Measurements from ENCODE around the gene TTLL5. TPM values are rescaled to one million over a fixed set of nuclear protein-coding genes. Genes with fewer than 3 reads are reported as not detected.

The TTLL5 gene
- total RNA-seq, 2 donors from 2014 or later = 26.5 to 37.3 TPM

DNA sequence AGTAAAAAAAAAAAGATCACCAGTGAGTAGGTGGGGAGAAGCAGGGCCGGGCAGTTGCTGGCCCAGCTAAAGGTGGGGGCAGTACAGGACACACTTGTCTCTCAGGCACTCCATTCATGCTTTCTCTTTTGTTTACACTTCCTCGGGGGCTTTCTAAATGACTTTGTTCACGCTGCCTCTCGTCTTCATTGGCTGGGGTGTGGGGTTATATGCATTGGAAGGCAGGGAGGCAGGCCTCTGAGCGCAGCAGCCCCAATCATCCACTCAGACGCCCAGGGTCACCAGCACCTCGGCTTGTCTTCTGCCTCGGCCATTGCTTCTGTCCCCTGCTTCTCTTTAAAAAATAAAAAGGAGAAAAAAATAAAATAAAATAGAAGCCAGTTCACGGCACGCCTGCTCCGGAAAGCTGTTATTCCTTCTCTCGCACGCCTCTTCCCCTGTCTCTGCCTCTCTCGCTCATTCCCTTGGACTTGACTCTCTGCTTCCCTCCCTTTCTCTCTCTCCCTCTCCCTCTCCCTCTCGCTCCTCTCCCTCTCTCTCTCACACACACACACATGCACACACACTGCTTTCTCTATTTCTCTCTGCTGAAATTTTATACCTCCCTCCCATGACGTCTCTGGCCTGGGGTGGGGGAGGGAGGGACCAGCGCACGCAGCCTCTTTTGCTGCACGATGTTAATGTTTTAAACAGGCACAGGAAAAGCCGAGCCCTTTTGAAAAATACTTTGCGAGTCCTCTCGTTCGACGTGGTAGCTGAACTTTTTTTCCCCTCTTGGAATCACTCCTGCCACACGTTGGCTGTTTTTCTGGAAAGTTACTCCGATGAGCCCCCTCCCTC is 320.6 kb downstream of the TTLL5 start, which contains the start of gene TGFB3:
Gene TGFB3 (minus strand): TSS at position 570 of the 840 bp plus-strand sequence. CDS start 1,102 bp downstream, outside the sequence.
- peak within 1 kb of the TSS; percentile 86 for H3K27ac ChIP-seq
- peak within 1 kb of the TSS; percentile 83 for H3K4me3 ChIP-seq
- no peaks in the 10 kb centered on the region for H3K27me3 ChIP-seq
- H3K4me1 ChIP-seq = peaks cover 10% of the 10 kb centered on the region
- H3K36me3 ChIP-seq = no peaks in the 10 kb centered on the region
- H3K9me3 ChIP-seq = no peaks in the 10 kb centered on the region
- H3K9ac ChIP-seq (ENCODE audit: low read depth in 2 of 2, low read length in 2 of 2) = peak within 1 kb of the TSS; percentile 70 to 81
- peak; percentile 76 for DNase-seq
- TF ChIP-seq CTCF (IDR thresholded peaks at IDR 0.05) = no peak
- intact Hi-C loops (cut with DNase I) = loop anchor here (2.0 to 5.0 kb wide), 4 partner anchors 75 to 404 kb away; partner anchors contain the start of gene FLVCR2

- Histone ChIP-seq H3K9ac (ENCODE audit: low read depth in 2 of 2, low read length in 2 of 2) (peak overlapping the region; percentile 70 to 81), H3K4me1 (peaks cover 10% of the 10 kb centered on the region), H3K9me3 (no peaks in the 10 kb centered on the region), H3K27me3 (no peaks in the 10 kb centered on the region), H3K36me3 (no peaks in the 10 kb centered on the region), H3K4me3 (peak overlapping the region; percentile 83), H3K27ac (peak overlapping the region; percentile 86)
- peak; percentile 88 for DNase-seq
- TF ChIP-seq CTCF (IDR thresholded peaks at IDR 0.05) = peak; percentile 44
- intact Hi-C loops (cut with DNase I) = loop anchor here (2.0 to 5.0 kb wide), 3 partner anchors 185 to 405 kb away; partner anchors contain the start of gene FLVCR2
These were observed 321.4 kb downstream of the TTLL5 start for GRCh38 chr14:75982266-75983018.

- no peak for TF ChIP-seq CTCF (IDR thresholded peaks at IDR 0.05)
- H3K4me3 ChIP-seq = peak overlapping the region; percentile 83
- H3K4me1 ChIP-seq = peaks cover 10% of the 10 kb centered on the region
- no peaks in the 10 kb centered on the region for H3K36me3 ChIP-seq
- DNase-seq = no peak
- H3K27ac ChIP-seq = peak overlapping the region; percentile 86
- H3K9me3 ChIP-seq = no peaks in the 10 kb centered on the region
- intact Hi-C loops (cut with DNase I) = loop anchor here (2.0 to 5.0 kb wide), 3 partner anchors 186 to 406 kb away; partner anchors contain the start of gene FLVCR2
- no peaks in the 10 kb centered on the region for H3K27me3 ChIP-seq
- H3K9ac ChIP-seq (ENCODE audit: low read depth in 2 of 2, low read length in 2 of 2) = peak overlapping the region; percentile 43 to 60
These were observed 321.9 kb downstream of the TTLL5 start for GRCh38 chr14:75983019-75983358.

- Histone ChIP-seq H3K4me1 (peaks cover 10% of the 10 kb centered on the region), H3K27ac (no peak overlapping the region), H3K36me3 (no peaks in the 10 kb centered on the region), H3K9ac (ENCODE audit: low read depth in 2 of 2, low read length in 2 of 2) (no peak overlapping the region), H3K4me3 (no peak overlapping the region), H3K27me3 (no peaks in the 10 kb centered on the region), H3K9me3 (no peaks in the 10 kb centered on the region)
- intact Hi-C loops (cut with DNase I) = loop anchor here (5.0 kb wide), 2 partner anchors 187 to 407 kb away; partner anchors contain the start of gene FLVCR2
- DNase-seq = no peak
- TF ChIP-seq CTCF (IDR thresholded peaks at IDR 0.05) = no peak
These were observed 323.6 kb downstream of the TTLL5 start for GRCh38 chr14:75984674-75985073.
